GM21360 (cell line): ENCODE measurements around the gene SFTA2.

Source experiments
- ATAC-seq: cut with Tn5 transposase; IDR thresholded peaks from one replicate; pipeline ENCODE4 v1.9.1; 2021; ENCODE audit warnings: mild to moderate bottlenecking, moderate library complexity; ENCODE audit not compliant: unreplicated experiment

SFTA2 gene

DNA sequence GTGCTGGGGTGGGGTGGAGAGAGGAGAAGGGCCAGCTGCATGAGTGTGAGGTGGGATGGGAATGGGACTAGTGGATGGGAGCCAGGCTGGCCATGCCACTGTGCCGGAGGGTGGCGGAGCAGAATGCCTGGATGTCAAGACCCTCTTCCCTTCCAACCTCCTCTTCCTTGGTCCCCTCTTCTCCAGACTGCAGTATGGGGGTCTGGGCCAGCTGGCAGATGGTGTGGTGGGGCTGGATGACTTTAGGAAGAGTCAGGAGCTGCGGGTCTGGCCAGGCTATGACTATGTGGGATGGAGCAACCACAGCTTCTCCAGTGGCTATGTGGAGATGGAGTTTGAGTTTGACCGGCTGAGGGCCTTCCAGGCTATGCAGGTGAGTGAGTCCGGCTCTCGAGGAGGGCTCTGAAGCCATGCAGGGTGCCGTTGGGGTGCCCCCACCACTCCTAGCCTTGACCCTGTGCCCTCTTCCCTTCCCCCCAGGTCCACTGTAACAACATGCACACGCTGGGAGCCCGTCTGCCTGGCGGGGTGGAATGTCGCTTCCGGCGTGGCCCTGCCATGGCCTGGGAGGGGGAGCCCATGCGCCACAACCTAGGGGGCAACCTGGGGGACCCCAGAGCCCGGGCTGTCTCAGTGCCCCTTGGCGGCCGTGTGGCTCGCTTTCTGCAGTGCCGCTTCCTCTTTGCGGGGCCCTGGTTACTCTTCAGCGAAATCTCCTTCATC lies 40.0 kb downstream of the SFTA2 start:
- ATAC-seq: no peak

DNA sequence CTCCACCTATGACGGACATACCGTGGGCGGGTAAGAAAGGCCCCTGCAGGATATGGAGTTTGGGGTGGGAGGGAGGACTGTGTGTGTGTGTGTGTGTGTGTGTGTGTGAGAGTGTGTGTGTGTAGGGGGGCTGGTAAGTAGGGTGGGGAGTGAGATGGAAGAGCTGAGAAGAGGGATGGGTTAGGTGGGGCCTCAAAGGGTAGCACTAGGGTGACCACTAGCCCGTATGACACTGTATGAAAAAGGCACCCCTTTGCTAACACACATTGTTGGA lies 40.6 kb downstream of the SFTA2 start:
- no peak for ATAC-seq

DNA sequence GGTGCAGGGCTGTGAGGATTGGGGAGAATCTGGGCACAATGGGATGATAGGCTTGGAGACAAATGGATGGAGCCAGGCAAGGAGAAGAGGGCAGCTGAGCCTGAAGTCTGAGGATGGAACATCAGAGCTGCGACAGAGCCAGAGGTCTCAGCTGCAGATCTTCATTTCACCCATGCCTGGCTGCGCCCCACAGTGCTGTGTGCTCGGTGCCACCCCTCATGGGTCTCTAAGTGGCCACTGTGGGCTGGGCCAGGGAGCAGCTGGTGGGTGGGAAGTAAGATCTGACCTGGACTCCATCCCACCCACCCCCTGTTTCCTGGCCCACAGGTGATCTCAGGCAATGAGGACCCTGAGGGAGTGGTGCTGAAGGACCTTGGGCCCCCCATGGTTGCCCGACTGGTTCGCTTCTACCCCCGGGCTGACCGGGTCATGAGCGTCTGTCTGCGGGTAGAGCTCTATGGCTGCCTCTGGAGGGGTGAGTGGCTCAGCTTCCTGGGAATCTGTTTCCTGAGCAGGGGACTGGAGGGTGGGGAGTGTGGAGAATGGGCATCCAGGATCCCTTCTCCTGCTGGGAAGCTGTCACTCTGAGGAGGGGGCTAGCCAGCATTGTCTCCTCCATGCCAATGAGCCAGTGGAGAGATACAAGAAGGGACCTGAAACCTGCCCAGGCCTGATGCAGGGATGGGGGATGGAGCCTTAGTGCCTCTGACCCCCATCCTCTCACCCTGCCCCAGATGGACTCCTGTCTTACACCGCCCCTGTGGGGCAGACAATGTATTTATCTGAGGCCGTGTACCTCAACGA lies 41.1 kb downstream of the SFTA2 start:
- ATAC-seq: no peak

DNA sequence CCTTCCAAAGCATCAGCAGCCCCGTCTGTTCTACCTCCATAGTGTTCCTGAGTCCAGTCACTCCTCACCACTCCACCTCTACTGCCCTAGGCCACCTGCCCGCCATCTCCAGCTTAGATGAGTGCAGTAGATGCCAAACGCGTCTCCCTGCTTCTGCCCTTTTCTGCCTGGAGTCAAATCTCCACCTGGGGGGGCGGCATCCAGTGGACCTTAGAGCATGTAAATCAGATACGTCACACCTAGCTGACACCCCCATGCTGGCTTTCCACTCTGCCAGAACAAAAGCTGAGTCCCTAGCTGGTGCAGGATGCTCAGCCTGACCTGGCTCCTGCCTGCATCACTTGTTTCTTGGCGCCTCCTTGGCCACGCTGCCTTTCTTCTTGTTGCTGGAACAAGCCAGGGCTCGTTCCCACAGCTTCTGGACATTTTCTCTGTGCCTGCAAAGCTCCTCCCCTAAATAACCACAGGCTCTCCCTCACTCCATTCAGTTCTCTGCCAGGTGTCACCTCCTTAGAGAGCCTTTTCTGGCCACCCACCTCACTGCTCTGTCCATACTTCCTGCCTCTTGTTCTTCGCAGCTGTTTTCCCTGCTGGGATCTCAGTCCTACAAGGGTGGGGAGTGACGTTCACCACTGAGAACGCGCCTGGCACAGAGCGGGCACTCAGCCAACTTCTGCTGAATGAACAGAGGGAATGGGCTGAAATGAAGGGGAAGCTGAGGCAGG lies 41.9 kb downstream of the SFTA2 start:
- ATAC-seq: no peak

DNA sequence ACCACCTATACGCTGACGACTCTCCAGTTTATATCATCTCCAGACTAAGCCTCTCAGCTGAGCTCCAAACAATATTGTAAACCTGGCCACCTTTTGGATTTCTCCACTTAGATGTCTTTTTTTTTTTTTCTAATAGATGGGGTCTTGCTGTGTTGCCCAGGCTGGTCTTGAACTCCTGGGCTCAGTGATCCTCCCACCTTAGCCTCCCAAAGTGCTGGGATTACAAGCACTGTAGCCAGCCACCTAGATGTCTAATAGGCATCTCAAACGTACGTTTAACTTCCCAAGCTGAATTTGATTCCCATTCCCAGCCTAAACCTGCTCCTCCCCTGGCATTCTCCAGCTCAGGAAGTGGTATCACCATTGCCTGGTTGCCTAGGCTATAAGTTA lies 42.5 kb downstream of the SFTA2 start:
- ATAC-seq: no peak

DNA sequence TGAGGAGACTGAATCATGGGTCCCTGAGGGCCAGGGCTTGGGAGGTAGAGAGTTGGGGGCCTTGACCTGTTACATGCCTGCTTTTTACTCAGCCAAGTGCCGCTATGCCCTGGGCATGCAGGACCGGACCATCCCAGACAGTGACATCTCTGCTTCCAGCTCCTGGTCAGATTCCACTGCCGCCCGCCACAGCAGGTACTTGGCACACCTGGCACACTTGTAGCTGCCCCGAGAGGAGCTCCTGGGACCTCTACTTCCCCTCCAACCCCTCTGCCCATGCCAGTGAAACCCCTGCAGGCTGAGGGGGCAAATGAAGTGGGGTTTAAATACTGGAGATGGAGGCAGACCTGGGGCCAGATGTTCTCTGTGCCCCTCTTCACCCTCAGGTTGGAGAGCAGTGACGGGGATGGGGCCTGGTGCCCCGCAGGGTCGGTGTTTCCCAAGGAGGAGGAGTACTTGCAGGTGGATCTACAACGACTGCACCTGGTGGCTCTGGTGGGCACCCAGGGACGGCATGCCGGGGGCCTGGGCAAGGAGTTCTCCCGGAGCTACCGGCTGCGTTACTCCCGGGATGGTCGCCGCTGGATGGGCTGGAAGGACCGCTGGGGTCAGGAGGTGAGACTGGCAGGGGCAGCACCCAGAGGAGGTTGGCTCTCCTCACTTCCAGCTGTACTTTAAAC lies 43.0 kb downstream of the SFTA2 start:
- no peak for ATAC-seq

DNA sequence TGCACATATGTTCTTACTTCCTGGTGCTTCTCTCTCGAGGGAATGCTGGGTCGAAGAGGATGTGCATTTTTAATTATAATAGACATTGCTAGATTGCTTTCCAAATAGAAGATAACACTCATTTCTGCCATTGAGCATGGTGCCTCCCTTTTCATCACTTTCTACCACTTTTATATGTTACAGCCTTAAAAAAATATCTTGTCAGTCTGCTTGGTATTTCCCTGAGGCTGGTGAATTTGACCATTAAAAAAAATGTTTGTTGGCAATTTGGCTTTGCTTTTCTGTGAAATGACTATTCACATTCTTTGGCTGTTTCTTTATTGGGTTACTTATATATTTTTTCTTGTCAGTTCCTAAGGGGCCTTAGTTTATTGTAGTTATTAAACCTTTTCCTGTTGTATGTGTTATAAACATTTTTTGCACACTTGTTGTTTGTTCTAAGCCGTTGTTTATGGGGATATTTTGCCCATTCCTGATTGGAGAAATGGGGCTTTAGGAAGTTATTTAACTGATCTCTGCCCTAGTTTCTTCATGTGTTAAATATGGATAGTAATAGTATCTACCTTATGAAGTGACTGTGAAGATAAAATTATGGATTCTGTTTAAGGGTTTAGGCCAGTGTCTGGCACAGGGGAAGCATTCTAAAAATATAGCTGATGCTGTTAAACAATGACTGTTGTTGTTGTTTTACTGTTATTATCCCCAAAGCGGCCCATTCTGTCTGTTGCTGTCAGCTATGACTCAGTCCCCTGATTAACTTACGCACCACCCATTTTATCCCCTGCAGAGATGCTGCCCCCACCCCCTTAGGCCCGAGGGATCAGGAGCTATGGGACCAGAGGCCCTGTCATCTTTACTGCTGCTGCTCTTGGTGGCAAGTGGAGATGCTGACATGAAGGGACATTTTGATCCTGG lies 43.8 kb downstream of the SFTA2 start:
- ATAC-seq: no peak

DNA sequence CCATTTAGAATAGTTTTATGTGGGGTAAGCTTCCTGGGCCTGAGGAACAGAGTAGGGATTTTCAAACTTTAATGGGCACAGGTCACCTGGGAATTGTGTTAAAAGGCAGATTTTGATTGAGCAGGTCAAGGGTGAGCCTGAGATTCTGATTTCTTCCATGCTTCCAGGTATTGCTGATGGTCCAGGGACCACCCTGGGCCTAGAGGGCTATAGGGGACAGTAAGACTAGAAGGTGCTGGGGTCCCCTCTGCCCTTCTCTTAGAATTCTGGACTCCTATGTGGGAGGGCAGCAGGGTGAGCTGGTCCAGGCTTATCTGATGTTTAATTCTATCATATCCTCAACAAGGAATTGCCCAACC lies 45.1 kb downstream of the SFTA2 start:
- no peak for ATAC-seq

DNA sequence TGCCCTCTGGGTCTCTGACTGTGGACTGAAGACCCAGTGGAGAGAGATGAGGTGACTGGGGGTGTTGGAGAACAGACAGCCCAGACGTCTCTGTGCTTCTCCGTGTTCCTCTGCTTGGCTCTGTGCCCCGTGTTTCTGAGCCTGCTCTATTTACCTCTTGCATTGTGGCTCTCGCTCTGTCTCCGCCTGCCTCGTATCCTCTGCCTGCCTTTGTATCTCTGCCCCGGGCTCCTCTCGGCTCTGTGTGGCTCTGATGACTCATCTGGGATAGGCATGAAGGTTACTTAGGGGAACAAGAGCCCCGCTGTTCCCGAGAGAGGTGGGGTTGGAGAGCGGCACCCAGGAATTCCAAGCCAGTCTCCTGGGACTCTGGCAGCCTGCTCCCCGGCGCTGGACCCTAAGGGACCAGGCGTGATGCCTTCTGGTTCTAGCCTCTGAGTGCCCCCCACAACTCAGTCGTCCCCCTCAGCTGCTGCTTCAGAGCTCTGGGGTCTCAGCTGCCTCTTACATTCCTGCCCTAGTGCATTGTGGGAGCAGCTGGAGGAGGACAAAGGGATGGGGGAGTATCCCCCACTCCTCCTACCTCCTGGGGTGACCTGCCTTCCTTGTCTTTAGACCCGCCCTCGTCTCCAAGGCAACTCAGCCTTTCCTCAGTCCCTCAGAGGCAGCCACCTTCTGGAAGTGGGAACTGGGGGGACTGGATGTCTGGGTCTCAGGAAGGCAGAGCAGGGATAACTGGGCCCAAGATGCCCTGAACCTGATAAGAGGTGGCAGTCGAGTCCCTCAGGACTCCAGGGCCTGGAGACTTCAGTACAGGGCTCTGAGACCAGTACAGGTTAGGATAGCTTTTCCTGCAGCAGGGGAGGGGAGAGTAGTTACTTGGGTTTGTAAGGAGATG lies 45.7 kb downstream of the SFTA2 start:
- no peak for ATAC-seq

DNA sequence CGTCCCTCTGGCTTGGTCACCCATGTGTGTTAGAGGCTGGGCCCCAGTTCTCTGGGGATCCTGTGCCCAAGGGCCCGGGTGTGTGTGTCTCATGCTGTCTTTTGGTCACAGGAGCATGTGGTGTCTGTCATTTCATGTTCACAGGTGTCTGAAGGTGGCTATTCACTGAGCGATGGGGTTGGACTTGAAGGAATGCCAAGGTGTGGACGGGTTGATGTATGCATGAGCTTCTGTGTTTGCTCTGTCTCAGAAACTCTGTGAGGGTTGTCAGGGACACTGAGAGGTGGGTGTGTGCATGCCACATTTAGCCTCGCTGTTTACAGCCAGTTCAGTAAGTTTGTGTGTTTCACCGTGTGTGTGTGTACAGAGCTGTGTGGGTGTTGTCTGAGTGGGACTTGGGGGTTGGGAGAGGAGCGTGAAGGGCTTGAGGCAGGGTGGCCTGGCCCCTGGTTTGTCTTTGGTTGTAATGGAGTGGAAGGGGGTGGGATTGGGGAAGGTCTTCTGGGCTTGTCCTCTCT lies 46.4 kb downstream of the SFTA2 start:
- no peak for ATAC-seq

DNA sequence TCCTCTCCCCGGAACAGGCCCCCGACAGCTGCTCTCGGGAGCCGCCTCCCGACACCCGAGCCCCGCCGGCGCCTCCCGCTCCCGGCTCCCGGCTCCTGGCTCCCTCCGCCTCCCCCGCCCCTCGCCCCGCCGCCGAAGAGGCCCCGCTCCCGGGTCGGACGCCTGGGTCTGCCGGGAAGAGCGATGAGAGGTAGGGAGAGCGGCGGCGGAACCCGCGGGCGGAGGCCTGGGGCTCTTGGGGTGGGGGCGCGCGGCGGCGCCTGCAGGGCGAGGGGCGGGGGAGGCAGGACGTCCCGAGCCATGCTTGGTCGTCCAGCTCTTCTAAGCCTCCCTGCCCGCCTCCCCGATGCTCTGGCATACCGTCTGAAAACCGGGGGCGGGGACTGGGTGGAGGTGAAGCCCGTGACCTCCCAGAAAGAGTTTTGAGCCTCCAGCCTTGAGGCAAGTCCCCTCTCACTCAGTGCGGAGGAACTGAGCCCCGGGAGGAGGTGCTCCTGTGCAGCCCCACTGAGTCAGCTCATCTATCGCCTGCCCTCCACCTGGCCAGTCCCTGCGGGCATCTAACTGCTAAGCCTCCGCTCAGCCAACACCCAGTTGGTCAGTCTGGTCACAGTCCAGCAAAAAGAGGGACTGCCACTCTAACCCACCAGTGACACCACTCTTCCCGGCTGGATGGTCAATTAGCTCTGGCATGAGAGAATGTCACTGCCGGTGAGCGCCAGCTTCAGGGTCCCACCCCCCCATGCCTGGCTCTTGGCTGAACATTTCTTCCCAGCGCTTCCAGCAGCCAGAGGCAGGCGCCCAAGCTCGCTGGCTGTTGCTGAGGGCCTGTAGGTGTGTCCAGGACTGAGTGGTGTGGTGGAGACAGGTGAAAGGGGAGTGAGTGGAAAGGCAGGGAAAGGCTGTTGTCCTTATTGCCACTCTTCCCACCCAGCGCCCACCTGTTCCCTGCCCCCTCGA lies 47.2 kb downstream of the SFTA2 start:
- ATAC-seq: no peak

DNA sequence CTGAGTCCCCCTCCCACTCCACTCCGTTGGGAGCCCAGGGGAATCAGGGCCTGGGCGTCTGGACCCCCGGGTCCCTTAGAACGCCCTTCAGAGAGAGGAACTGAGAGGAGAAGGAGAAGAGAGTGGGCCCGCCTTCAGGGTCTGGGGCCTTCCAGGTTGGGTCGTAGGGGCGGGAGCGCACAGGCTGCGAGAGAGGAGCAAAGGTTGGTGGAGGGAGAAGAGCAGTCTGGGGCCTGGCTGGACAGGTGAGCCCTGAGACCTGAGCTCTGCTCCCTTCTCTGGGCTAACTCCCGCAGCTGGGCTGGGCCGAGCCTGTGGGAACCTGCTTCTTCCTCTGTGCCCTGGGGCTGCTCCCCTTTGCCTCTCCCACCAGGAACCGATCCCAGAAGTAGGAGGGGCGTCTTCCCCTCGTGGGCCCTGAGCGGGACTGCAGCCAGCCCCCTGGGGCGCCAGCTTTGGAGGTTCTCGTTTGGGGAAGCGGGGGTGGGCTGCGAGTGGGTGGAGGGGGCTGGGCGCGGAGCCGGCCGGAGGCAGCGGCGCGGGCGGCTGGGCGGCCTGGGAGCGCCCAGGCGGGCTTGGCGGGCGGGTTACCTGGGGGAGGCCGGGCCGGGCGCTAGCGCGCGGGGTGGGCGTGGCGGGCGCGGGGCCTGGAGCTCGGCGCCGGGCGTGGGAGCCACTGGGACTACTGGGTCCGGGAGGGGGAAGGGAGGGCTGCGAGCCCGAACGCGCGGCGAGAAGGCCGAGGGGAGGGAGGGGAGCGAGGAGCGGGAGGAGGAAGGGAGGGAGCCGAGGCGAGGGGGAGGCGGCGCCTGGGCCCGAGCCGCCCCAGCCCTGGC lies 48.1 kb downstream of the SFTA2 start, which contains the start of gene DDR1:
Gene DDR1 (plus strand): TSS at position 835 of the 836 bp plus-strand sequence. CDS start 4,211 bp downstream, outside the sequence.
- ATAC-seq: no peak

DNA sequence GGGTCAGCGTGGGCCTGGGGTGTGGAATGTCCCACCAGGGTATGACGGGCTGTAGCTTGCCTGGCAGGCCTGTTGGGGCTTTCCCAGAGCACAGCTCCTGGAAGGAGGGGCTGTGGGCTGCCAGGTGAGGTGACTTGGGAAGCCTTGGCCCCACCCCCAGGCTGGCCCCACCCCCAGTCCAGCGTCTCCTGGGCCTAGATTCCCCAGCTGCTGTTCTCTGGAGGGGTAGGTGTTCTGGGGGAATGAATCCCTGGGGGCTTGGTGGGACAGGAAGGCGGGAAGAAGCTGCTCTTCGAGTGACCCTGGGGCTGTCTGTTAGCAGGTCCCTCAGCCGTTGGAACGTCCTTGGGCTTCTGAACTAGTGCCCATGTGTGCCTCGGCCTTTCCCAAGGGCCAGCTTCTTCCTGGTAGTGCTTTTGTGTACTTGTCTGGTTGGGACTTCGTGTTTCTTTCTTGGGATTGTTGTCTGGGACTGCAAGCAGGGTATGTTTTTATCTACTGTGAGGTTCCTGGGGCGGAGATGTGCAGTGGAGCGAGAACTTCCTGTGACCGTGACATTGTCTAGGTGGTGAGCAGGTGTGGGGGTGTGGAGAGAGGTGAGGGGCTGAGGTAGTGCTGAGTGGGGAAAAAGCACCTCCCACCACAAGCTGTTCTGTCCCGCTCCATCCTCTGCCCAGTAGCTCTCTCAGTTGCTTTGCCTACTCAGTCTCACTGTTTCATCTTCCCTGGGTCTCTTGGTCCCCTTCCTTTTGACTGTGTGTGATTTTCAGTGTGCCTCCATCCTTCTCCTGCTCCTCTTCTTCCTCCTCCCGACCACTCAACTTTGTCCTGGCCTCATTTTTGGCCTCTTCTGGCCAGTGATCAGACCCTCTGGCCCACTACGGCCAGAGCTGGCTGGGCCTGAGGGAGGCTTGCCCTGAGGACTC lies 48.9 kb downstream of the SFTA2 start:
- ATAC-seq: no peak

DNA sequence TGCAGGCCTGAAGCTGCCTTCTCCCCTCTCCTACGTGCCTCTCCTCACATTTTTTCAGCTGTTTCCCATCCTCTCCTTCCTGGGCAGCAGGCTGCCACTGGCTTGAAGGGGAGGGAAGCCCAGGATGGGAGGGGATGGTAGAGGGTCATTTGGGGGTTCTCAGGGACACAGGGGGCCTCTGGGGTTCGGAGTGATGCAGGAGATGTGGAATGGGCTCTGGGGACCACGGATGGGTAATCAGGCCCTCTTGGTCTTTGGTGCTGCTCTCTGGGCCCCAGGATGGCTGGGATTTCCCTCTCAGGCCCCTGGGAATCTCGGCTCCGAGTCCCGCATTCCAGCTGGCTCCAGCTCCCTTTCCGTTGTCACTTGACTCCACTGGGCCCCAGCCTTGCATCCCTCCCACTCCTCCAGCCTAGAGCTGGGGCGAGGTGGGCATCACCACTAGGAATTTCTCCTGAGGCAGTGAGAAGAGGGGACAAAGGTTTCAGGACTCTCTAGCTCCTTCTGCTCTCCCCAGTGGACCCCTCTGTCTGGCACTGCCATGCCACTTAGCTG lies 49.7 kb downstream of the SFTA2 start:
- no peak for ATAC-seq

DNA sequence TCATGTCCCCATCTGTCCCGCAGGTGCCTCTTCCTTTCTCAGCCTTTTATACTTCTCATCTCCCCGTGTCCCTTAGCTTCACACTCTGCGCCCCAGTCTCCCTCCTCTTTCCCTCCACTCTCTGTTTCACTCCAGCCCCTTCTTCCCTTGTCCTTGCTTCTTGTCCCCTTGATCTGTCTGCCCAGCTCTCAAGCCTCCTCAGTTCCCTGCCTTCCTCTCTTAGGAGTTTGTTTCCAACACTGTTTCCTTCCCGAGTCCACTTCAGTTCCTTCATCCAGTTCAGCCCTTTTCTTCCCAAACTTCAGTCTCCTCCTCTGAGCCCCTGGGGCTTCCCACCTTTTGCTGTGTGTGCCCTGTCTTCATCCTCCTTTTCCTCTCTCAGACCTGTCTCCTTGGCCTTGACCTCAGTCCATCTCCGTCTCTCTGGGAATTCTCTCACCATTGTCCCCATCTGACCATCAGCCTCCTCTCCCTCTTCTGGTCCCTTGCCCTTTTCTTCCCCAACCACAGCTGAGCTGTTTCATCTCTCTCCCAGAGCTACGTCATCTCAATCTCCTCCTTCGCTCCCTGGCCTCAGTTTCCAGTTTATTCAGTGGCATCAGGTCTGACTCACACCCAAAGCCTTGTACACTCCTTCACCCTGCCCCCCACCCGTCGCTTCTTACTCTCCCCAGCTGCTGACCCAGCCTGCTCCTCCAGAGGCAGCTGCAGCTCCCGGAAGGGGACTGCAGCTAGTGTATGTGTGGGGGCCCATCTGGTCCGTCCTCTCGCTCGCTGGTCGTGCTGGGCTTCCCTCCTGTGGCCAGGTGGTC lies 50.4 kb downstream of the SFTA2 start:
- no peak for ATAC-seq
